OCI-LY1 (cell line): ENCODE data around the gene RAP1B.

Source experiments
- EZH2 ChIP-seq: fragments of 200-600 bp; sonication (generic), shearing (Covaris generic); IDR thresholded peaks from 2 replicates; pipeline ENCODE4 v1.8.0; 2017; ENCODE audit warnings: borderline replicate concordance, mixed run types, mild to moderate bottlenecking, antibody characterized with exemption, low read length, moderate library complexity, mixed read lengths
- TF ChIP-seq, protein P1 (sequence below): fragments of 200-600 bp; sonication (generic), shearing (Covaris generic); IDR thresholded peaks from 2 replicates; pipeline ENCODE4 v1.5.1; 2017; ENCODE audit warnings: mild to moderate bottlenecking, antibody characterized with exemption, low read length, moderate library complexity, mixed read lengths

DNA sequence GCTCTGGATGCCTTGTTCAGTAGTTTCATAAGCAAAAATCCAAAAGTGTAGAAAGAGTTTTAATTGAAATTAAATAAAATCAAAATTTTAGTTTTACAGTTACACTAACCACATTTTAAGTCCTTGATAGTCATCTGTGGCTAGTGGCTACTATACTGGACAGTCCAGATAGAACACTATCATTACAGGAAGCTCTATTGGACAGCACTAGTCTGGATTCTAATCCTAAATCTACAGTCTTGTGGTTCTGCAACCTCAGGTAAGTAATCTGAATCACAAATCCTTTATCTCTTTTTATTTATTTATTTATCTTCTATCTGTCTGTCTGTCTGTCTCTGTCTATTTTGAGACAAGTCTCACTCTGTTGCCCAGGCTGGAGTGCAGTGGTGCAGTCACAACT lies 18.0 kb downstream of the RAP1B start:
- TF ChIP-seq, protein P1, sequence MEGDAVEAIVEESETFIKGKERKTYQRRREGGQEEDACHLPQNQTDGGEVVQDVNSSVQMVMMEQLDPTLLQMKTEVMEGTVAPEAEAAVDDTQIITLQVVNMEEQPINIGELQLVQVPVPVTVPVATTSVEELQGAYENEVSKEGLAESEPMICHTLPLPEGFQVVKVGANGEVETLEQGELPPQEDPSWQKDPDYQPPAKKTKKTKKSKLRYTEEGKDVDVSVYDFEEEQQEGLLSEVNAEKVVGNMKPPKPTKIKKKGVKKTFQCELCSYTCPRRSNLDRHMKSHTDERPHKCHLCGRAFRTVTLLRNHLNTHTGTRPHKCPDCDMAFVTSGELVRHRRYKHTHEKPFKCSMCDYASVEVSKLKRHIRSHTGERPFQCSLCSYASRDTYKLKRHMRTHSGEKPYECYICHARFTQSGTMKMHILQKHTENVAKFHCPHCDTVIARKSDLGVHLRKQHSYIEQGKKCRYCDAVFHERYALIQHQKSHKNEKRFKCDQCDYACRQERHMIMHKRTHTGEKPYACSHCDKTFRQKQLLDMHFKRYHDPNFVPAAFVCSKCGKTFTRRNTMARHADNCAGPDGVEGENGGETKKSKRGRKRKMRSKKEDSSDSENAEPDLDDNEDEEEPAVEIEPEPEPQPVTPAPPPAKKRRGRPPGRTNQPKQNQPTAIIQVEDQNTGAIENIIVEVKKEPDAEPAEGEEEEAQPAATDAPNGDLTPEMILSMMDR, result no peak
- no peak for TF ChIP-seq EZH2
